GM18519 (cell line): Measurements from ENCODE around the gene E2F1.
"Not testable (repeated sequence)": the region's sequence is repeated elsewhere in the genome, so short reads cannot be mapped to it uniquely, and the experiment has no call there.

ENCODE experiments used
- ATAC-seq: cut with Tn5 transposase; IDR thresholded peaks from one replicate; pipeline ENCODE4 v1.9.1; 2021; ENCODE audit warnings: mild to moderate bottlenecking, moderate library complexity; ENCODE audit not compliant: unreplicated experiment, low FRiP score

The E2F1 gene

DNA sequence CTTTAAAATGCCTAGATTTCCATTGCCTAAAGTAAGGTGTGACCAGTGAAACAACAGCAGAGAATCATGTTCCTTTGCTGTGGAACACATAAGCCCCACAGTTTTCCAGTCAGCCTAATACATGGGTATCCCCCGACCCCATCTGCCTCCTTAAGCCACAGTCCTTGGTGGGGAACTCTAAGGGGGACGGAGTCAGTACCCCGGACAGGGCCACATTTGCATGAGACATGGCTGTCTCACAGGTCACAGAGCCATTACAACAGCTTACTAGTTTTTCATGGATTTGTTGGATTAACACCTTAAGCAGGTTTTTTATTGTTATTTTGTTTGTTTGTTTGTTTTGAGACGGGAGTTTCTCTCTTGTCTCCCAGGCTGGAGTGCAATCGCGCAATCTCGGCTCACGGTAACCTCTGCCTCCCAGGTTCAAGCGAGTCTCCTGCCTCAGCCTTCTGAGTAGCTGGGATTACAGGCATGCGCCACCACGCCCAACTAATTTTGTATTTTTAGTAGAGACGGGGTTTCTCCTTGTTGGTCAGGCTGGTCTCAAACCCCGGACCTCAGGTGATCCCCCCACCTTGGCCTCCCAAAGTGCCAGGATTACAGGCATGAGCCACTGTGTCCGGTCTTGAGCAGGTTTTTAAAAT lies 39.1 kb downstream of the E2F1 start:
- ATAC-seq: not testable (repeated sequence)

DNA sequence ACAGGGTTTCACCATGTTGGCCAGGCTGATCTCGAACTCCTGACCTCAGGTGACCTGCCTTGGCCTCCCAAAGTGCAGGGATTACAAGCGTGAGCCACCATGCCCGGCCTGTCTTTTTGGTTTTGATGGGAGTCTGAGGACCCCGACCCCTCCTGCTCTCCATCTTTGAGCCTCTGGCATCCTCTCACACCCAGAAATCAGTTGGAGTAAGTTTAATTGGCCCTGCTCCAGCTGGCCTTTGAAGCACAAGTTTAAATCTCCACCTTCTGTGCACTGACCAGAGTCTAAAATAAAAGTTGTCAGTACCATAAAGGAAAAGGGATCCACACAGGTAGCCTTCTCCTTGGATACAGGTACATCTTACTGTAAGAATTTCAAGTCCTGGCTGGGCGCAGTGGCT lies 40.0 kb downstream of the E2F1 start:
- no peak for ATAC-seq

DNA sequence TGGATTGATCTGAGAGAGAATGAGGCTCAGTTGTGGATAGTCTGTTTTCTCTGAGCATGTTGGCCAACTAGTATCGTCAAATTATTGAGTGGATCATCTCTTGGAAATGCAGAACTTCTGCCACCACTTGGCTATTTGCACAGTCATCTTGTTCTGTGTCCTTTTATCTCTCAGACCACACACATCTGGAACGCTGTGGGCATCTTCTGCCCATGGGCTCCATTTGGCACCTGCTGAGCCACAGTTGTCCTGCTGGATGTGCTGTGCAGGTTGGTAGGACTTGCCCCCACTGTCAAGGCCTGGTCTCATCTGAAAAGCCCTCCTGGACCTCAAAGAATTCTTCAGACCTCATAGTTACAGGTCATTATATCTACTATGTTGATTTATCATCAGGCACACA lies 40.8 kb downstream of the E2F1 start:
- no peak for ATAC-seq

GRCh38 chr20:33645072-33645358 lies 41.2 kb downstream of the E2F1 start:
- ATAC-seq: no peak

GRCh38 chr20:33644313-33645071 lies 41.7 kb downstream of the E2F1 start:
- ATAC-seq: no peak

GRCh38 chr20:33640287-33640686 lies 45.9 kb downstream of the E2F1 start:
- ATAC-seq: no peak

DNA sequence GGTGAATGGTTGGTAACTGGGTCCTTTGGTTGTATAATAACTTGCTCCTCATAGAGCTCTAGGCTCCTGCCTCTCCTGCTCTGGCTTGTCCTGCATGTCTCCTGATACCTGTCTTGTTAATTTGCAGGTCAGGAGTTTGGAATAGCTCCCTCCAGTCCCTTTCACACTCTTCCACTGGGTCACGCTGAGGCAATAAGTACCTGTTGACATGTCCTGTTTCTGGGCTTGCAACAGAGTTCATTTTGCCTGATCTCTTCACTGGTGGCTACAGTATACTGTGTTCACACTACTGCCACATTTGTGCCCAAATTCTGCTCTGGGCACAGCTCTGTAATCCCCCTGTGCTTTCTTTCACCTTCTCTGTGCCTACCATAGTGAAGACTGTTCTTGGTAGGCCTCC lies 49.4 kb downstream of the E2F1 start:
- no peak for ATAC-seq

DNA sequence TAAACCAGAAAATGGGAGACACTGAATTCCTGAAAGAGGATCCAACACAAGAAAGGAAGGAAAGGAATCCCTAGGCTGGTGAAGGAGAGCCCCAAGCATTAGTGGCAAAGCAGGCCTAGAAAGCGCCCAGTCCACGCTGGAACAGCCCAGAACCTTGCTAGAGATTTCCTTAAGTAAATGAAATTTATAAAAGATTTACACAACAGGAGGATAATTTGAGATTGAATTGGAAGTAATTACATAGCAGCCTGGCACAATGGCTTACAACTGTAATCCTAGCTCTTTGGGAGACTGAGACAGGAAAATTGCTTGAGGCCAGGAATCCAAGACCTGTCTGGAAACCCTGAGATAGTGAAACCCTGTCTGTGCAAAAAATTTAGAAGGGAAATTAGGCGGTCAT lies 50.8 kb downstream of the E2F1 start:
- no peak for ATAC-seq

DNA sequence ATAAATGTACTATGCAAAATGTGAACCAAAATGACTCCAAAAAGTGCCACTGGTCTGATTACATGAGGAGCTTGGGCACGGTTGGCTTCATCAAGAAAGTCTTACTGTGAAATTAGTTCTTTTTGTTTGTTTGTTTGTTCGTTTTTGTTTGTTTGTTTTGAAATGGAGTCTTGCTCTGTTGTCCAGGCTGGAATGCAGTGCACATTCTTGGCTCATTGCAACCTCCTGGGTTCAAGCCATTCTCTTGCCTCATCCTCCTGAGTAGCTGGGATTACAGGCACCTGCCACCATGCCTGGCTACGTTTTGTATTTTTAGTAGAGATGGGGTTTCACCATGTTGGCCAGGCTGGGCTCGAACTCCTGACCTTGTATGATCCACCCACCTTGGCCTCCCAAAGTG lies 54.3 kb downstream of the E2F1 start:
- not testable (repeated sequence) for ATAC-seq

GRCh38 chr20:33630507-33630906 lies 55.7 kb downstream of the E2F1 start:
- ATAC-seq: no peak

- ATAC-seq: no peak
Measured at GRCh38 chr20:33629979-33630378, 56.2 kb downstream of the E2F1 start.

DNA sequence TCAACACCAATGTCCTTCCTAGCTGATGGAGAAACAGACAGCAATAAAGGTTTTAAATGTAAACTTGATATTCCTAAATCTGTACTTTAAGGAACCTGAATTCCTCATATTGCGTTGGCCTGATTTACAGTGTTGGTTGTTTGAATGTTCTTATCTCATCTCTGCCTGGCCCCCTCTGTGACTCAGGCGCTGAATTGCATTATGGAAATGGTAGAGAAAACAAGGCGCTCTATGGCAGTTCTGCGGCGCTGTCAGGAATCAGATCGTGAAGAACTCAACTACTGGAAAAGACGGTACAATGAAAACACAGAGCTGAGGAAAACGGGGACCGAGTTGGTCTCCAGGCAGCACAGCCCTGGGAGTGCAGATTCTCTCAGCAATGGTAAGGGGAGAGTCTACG lies 56.7 kb downstream of the E2F1 start:
- ATAC-seq: no peak

DNA sequence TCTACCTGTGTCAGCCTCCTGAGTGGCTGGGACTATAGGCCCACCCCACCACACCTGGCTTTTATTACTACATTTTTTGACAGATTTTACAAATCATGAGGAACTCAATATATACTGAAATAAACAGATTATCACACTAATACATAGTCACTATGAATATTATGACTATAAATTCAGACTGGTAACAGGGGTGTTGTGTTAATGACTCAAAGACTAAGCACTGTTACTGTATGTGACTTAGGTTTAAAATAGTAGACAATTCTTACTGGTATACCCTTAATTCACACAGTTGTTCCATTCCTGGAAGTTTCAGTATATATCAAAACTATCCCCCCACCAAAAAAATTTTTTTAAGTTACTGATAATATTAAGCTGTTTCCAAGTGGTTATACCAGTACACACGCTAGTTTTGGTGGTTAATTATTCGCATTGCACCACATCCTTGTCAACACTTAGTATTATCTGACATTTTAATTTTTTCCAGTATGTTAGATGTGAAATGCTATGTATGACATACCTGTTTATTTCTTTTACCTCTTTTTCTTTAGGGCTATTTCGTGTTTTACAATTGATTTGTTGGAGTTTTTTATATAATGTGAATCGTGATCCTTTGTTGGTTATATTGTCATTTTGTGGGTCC lies 58.5 kb downstream of the E2F1 start:
- ATAC-seq: no peak

DNA sequence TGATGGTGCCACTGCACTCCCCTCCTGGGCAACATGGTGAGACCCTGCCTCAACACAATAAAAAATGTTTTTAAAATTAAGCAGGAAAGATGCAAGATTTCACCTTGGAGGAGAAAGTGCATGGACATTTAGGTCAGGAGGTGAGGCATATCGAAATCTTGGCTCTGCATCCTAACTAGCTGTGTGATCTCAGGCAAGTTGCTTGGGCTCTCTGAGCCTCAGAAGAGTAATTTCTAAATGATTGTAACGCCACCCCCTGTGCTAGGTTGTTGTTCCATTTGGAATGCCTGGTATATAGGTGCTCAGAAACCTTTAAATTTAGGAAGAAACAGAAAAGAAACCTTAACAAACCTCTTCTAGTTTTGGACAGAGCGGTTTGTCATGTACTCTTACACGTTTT lies 60.0 kb downstream of the E2F1 start:
- no peak for ATAC-seq
